ENCODE data around the gene HNRNPL. TPM values are rescaled to one million over a fixed set of nuclear protein-coding genes. Genes with fewer than 3 reads are reported as not detected.
"Not testable (repeated sequence)": the region's sequence is repeated elsewhere in the genome, so short reads cannot be mapped to it uniquely, and the experiment has no call there.

HNRNPL gene
- total RNA-seq, 1 donor from 2014 or later: 444 TPM

GRCh38 chr19:38856813-38857212, 7.0 kb upstream of the HNRNPL start:
- Mint-ChIP-seq H3K27ac (no peak overlapping the region), H3K4me3 (ENCODE audit: low read depth) (no peak overlapping the region)

GRCh38 chr19:38855751-38856150, 6.0 kb upstream of the HNRNPL start:
- not testable (repeated sequence) for H3K4me3 Mint-ChIP-seq (ENCODE audit: low read depth); H3K27ac Mint-ChIP-seq; DNase-seq (ENCODE audit: low spot score, unreplicated experiment); H3K9me3 Mint-ChIP-seq (ENCODE audit: low read depth); H3K36me3 Mint-ChIP-seq (ENCODE audit: insufficient read depth); H3K27me3 Mint-ChIP-seq
- H3K4me1 Mint-ChIP-seq (ENCODE audit: low read depth): peaks cover 18% of the 10 kb centered on the region

More at GRCh38 chr19:38856813-38857212, 7.0 kb upstream of the HNRNPL start:
- Mint-ChIP-seq H3K4me1 (ENCODE audit: low read depth) (peaks cover 12% of the 10 kb centered on the region), H3K9me3 (ENCODE audit: low read depth) (peaks cover 4% of the 10 kb centered on the region), H3K27me3 (no peaks in the 10 kb centered on the region), H3K36me3 (ENCODE audit: insufficient read depth) (peaks cover 2% of the 10 kb centered on the region)
- DNase-seq (ENCODE audit: low spot score, unreplicated experiment): no peak
- TF ChIP-seq, protein P1, sequence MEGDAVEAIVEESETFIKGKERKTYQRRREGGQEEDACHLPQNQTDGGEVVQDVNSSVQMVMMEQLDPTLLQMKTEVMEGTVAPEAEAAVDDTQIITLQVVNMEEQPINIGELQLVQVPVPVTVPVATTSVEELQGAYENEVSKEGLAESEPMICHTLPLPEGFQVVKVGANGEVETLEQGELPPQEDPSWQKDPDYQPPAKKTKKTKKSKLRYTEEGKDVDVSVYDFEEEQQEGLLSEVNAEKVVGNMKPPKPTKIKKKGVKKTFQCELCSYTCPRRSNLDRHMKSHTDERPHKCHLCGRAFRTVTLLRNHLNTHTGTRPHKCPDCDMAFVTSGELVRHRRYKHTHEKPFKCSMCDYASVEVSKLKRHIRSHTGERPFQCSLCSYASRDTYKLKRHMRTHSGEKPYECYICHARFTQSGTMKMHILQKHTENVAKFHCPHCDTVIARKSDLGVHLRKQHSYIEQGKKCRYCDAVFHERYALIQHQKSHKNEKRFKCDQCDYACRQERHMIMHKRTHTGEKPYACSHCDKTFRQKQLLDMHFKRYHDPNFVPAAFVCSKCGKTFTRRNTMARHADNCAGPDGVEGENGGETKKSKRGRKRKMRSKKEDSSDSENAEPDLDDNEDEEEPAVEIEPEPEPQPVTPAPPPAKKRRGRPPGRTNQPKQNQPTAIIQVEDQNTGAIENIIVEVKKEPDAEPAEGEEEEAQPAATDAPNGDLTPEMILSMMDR (IDR thresholded peaks at IDR 0.05; ENCODE audit: unreplicated experiment): no peak

GRCh38 chr19:38854961-38855360, 5.2 kb upstream of the HNRNPL start:
- H3K4me3 Mint-ChIP-seq (ENCODE audit: low read depth); H3K36me3 Mint-ChIP-seq (ENCODE audit: insufficient read depth); H3K27ac Mint-ChIP-seq; DNase-seq (ENCODE audit: low spot score, unreplicated experiment); H3K27me3 Mint-ChIP-seq; H3K9me3 Mint-ChIP-seq (ENCODE audit: low read depth): not testable (repeated sequence)
- peaks cover 19% of the 10 kb centered on the region for H3K4me1 Mint-ChIP-seq (ENCODE audit: low read depth)

GRCh38 chr19:38853214-38853613, 3.4 kb upstream of the HNRNPL start:
- H3K4me3 Mint-ChIP-seq (ENCODE audit: low read depth): peak overlapping the region; percentile 87
- no peaks in the 10 kb centered on the region for H3K27me3 Mint-ChIP-seq
- peaks cover 7% of the 10 kb centered on the region for H3K36me3 Mint-ChIP-seq (ENCODE audit: insufficient read depth)
- H3K9me3 Mint-ChIP-seq (ENCODE audit: low read depth): peaks cover 4% of the 10 kb centered on the region
- peaks cover 22% of the 10 kb centered on the region for H3K4me1 Mint-ChIP-seq (ENCODE audit: low read depth)
- DNase-seq (ENCODE audit: low spot score, unreplicated experiment): no peak
- H3K27ac Mint-ChIP-seq: peak overlapping the region; percentile 91
- TF ChIP-seq, protein P1 (IDR thresholded peaks at IDR 0.05; ENCODE audit: unreplicated experiment): no peak

- TF ChIP-seq, protein P1 (IDR thresholded peaks at IDR 0.05; ENCODE audit: unreplicated experiment): no peak
- Mint-ChIP-seq H3K9me3 (ENCODE audit: low read depth) (peaks cover 4% of the 10 kb centered on the region), H3K4me3 (ENCODE audit: low read depth) (peak overlapping the region; percentile 87), H3K36me3 (ENCODE audit: insufficient read depth) (peaks cover 9% of the 10 kb centered on the region), H3K27ac (peak overlapping the region; percentile 91), H3K27me3 (no peaks in the 10 kb centered on the region), H3K4me1 (ENCODE audit: low read depth) (peaks cover 28% of the 10 kb centered on the region)
- DNase-seq (ENCODE audit: low spot score, unreplicated experiment): peak; percentile 43
Measured at GRCh38 chr19:38852231-38853044, 2.7 kb upstream of the HNRNPL start.

- peak overlapping the region; percentile 99 for H3K27ac Mint-ChIP-seq
- TF ChIP-seq, protein P1 (IDR thresholded peaks at IDR 0.05; ENCODE audit: unreplicated experiment): no peak
- H3K9me3 Mint-ChIP-seq (ENCODE audit: low read depth): peaks cover 2% of the 10 kb centered on the region
- H3K36me3 Mint-ChIP-seq (ENCODE audit: insufficient read depth): peaks cover 10% of the 10 kb centered on the region
- H3K4me1 Mint-ChIP-seq (ENCODE audit: low read depth): peaks cover 29% of the 10 kb centered on the region
- peak overlapping the region; percentile 92 for H3K4me3 Mint-ChIP-seq (ENCODE audit: low read depth)
- DNase-seq (ENCODE audit: low spot score, unreplicated experiment): peak; percentile 87
- H3K27me3 Mint-ChIP-seq: no peaks in the 10 kb centered on the region
Measured at GRCh38 chr19:38851622-38852230, 1.9 kb upstream of the HNRNPL start.

All from progenitor cell of endocrine pancreas (in vitro differentiated cells).